Uterus (tissue), 2 donors: ENCODE results near the gene PSENEN.

Experiments used
- CTCF ChIP-seq, 4 experiments: fragments of 200-600 bp in 2 of 4; fragments of 450-650 bp in 2 of 4; sonication (generic) in 2 of 4; IDR thresholded peaks; one replicate each; pipeline ENCODE4 v1.5.1; 2016 to 2019; ENCODE audit warnings: antibody characterized with exemption in 4 of 4, mild to moderate bottlenecking in 2 of 4, moderate library complexity in 1 of 4
- POLR2A ChIP-seq, 2 donors: fragments of 450-650 bp; IDR thresholded peaks; one replicate each; pipeline ENCODE4 v1.6.1; 2016; ENCODE audit warnings: antibody characterized with exemption in 2 of 2, mild to moderate bottlenecking in 1 of 2, moderate library complexity in 1 of 2

GRCh38 chr19:35725216-35725861, 20.1 kb upstream of the PSENEN start:
- TF ChIP-seq CTCF (IDR thresholded peaks at IDR 0.05) (no peak), POLR2A (IDR thresholded peaks at IDR 0.05) (no peak)
